ENCODE measurements around the gene ITGB3. TPM values are rescaled to one million over a fixed set of nuclear protein-coding genes. Genes with fewer than 3 reads are reported as not detected.

The ITGB3 gene
- total and polyA plus RNA-seq, 2 donors from 2014 or later, result 7.1 to 88.8 TPM

DNA sequence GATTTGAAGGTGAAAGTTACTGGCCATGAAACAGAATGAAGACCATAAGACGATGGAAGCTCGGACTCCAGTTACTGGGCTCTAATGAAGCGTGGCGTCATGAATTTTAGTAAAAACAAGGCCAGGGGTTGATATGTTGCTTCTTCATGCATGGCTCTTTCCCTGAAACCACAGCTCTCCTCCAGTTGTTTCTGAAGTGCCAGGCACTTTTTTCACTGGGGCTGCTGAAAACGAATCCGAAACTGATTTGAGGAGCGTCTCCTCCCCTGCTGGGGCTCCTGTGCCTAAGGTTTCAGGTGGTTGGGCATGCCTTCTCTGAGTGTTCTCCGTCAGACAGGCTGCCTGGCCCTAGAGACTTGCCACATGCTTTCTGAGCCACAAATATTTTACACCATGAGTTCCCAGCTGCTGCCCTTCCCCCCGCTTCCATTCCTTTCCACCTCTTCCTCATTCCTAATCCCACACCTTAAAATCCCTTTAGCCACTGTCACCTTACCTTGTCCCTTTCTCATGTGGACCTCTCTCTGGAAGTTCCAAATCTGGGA is 48.1 kb upstream of the ITGB3 start:
- peaks cover 0 to 19% (median 9%) of the 10 kb centered on the region in 3 donors for H3K4me1 ChIP-seq (ENCODE audit: control insufficient read depth in 2 of 3, insufficient read depth in 2 of 3, low read depth in 1 of 3, low read length in 3 of 3)
- peak; percentile 75 to 90 (median 85) for DNase-seq
- TF ChIP-seq, protein P1, sequence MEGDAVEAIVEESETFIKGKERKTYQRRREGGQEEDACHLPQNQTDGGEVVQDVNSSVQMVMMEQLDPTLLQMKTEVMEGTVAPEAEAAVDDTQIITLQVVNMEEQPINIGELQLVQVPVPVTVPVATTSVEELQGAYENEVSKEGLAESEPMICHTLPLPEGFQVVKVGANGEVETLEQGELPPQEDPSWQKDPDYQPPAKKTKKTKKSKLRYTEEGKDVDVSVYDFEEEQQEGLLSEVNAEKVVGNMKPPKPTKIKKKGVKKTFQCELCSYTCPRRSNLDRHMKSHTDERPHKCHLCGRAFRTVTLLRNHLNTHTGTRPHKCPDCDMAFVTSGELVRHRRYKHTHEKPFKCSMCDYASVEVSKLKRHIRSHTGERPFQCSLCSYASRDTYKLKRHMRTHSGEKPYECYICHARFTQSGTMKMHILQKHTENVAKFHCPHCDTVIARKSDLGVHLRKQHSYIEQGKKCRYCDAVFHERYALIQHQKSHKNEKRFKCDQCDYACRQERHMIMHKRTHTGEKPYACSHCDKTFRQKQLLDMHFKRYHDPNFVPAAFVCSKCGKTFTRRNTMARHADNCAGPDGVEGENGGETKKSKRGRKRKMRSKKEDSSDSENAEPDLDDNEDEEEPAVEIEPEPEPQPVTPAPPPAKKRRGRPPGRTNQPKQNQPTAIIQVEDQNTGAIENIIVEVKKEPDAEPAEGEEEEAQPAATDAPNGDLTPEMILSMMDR (IDR thresholded peaks at IDR 0.05; ENCODE audit: borderline replicate concordance, extremely low read depth, insufficient read depth), result no peak
- H3K9me3 ChIP-seq (ENCODE audit: control insufficient read depth in 2 of 3, insufficient read depth in 1 of 3, low read length in 3 of 3), result no peaks in the 10 kb centered on the region
- intact Hi-C loops (cut with DNase I), result no loop called here
- H3K27ac ChIP-seq (ENCODE audit: low read depth in 2 of 2, low read length in 2 of 2), result peak overlapping the region; percentile 64 to 81
- H3K36me3 ChIP-seq (ENCODE audit: control insufficient read depth in 2 of 3, insufficient read depth in 3 of 3, low read length in 3 of 3), result no peaks in the 10 kb centered on the region
- H3K9ac ChIP-seq (ENCODE audit: low read length in 3 of 3), result peak overlapping the region in 2 of 3 donors; percentile 41 to 43
- FAIRE-seq, result no peak
- H3K27me3 ChIP-seq (ENCODE audit: control insufficient read depth, insufficient read depth, low read length), result no peaks in the 10 kb centered on the region
- peak overlapping the region in 1 of 3 donors; percentile 7 for H3K4me3 ChIP-seq (ENCODE audit: low read length in 3 of 3)

GRCh38 chr17:47207143-47208067 is 46.2 kb upstream of the ITGB3 start:
- H3K27ac ChIP-seq (ENCODE audit: low read depth in 2 of 2, low read length in 2 of 2), result no peak overlapping the region

GRCh38 chr17:47208744-47209488 is 44.7 kb upstream of the ITGB3 start, which contains the start of gene MYL4:
Gene MYL4, plus strand, starts transcription at chr17:47209348. Its CDS starts 75 bp downstream, at chr17:47209423.
- Histone ChIP-seq H3K4me1 (ENCODE audit: control insufficient read depth in 2 of 3, insufficient read depth in 2 of 3, low read depth in 1 of 3, low read length in 3 of 3) (peaks cover 0 to 16% (median 9%) of the 10 kb centered on the region in 3 donors), H3K27me3 (ENCODE audit: control insufficient read depth, insufficient read depth, low read length) (no peaks in the 10 kb centered on the region), H3K36me3 (ENCODE audit: control insufficient read depth in 2 of 3, insufficient read depth in 3 of 3, low read length in 3 of 3) (no peaks in the 10 kb centered on the region), H3K9me3 (ENCODE audit: control insufficient read depth in 2 of 3, insufficient read depth in 1 of 3, low read length in 3 of 3) (no peaks in the 10 kb centered on the region), H3K4me3 (ENCODE audit: low read length in 3 of 3) (no peak within 1 kb of the TSS), H3K27ac (ENCODE audit: low read depth in 2 of 2, low read length in 2 of 2) (no peak within 1 kb of the TSS), H3K9ac (ENCODE audit: low read length in 3 of 3) (no peak within 1 kb of the TSS)
- intact Hi-C loops (cut with DNase I), result no loop called here
- FAIRE-seq, result no peak
- no peak for DNase-seq
- TF ChIP-seq, protein P1 (IDR thresholded peaks at IDR 0.05; ENCODE audit: borderline replicate concordance, extremely low read depth, insufficient read depth), result no peak

More at GRCh38 chr17:47207143-47208067, 46.2 kb upstream of the ITGB3 start:
- TF ChIP-seq, protein P1 (IDR thresholded peaks at IDR 0.05; ENCODE audit: borderline replicate concordance, extremely low read depth, insufficient read depth), result no peak
- intact Hi-C loops (cut with DNase I), result no loop called here
- Histone ChIP-seq H3K4me3 (ENCODE audit: low read length in 3 of 3) (no peak overlapping the region), H3K36me3 (ENCODE audit: control insufficient read depth in 2 of 3, insufficient read depth in 3 of 3, low read length in 3 of 3) (no peaks in the 10 kb centered on the region), H3K9ac (ENCODE audit: low read length in 3 of 3) (no peak overlapping the region), H3K4me1 (ENCODE audit: control insufficient read depth in 2 of 3, insufficient read depth in 2 of 3, low read depth in 1 of 3, low read length in 3 of 3) (peaks cover 0 to 19% (median 9%) of the 10 kb centered on the region in 3 donors), H3K9me3 (ENCODE audit: control insufficient read depth in 2 of 3, insufficient read depth in 1 of 3, low read length in 3 of 3) (no peaks in the 10 kb centered on the region), H3K27me3 (ENCODE audit: control insufficient read depth, insufficient read depth, low read length) (no peaks in the 10 kb centered on the region)
- DNase-seq, result no peak
- no peak for FAIRE-seq

All from kidney (tissue), 14 donors.